Endothelial cell of umbilical vein (primary cell): ENCODE results near the gene NEUROD4. TPM values are rescaled to one million over a fixed set of nuclear protein-coding genes. Genes with fewer than 3 reads are reported as not detected.

Experiments
- BruUV-seq: library from RNA; stranded (reverse); fragments of 400-500 nt; replicated peaks from 2 replicates; lab custom pipeline; 2021; lab: Mats Ljungman, UMichigan
- CTCF ChIA-PET: fragments of 300-600, 350-600 bp; sonication (Branson Sonifier 250); formaldehyde crosslinking; loops from one replicate; lab custom pipeline; 2021; ENCODE audit warnings: antibody characterized with exemption, inconsistent platforms; lab: Charles Lee
- POLR2A ChIA-PET: fragments of 300-600, 350-600 bp; sonication (Branson Sonifier 250); formaldehyde crosslinking; loops from one replicate; lab custom pipeline; 2021; ENCODE audit warnings: antibody characterized with exemption, inconsistent platforms; lab: Charles Lee
- DNase-seq: peaks from one replicate; pipeline ENCODE4 v3.0.0-alpha.2; 2011; ENCODE audit warnings: low read depth, low spot score
- FAIRE-seq: peaks from 2 replicates; lab custom pipeline; 2011; peaks lifted over from hg19 to GRCh38; lab: Jason Lieb, UNC
- H2AFZ ChIP-seq: 2 replicates; pipeline ENCODE4 v1.6.0; 2012; ENCODE audit warnings: low read depth, low read length, control low read depth, inconsistent platforms
- H3K27ac ChIP-seq: 2 replicates; pipeline ENCODE4 v1.5.1; 2011; ENCODE audit warnings: low read depth, mild to moderate bottlenecking, control low read depth, low read length, moderate library complexity; ENCODE audit not compliant: insufficient read depth
- H3K27me3 ChIP-seq, 2 experiments: 2 replicates each; pipeline versions ENCODE4 v1.6.0 to v1.6.1; 2011; ENCODE audit warnings: low read length in 2 of 2, mixed read lengths in 1 of 2; ENCODE audit not compliant: control insufficient read depth in 2 of 2, insufficient read depth in 2 of 2
- H3K36me3 ChIP-seq, 2 experiments: 2 replicates in 1 of 2; 3 replicates in 1 of 2; pipeline ENCODE4 v1.5.1; 2011; ENCODE audit warnings: low read length in 2 of 2, mild to moderate bottlenecking in 1 of 2, moderate library complexity in 1 of 2; ENCODE audit not compliant: control insufficient read depth in 2 of 2, insufficient read depth in 2 of 2; ENCODE audit errors: extremely low read depth in 1 of 2
- H3K4me1 ChIP-seq: 3 replicates; pipeline ENCODE4 v1.5.1; 2011; ENCODE audit warnings: mild to moderate bottlenecking, low read length; ENCODE audit not compliant: control insufficient read depth, insufficient read depth; ENCODE audit errors: extremely low read depth
- H3K4me2 ChIP-seq: 2 replicates; pipeline ENCODE4 v1.6.1; 2011; ENCODE audit warnings: low read length, control low read depth, mixed read lengths; ENCODE audit not compliant: insufficient read depth
- H3K4me3 ChIP-seq, 3 experiments: fragments of 200-600 bp in 1 of 3; sonication (generic), shearing (Covaris generic) in 1 of 3; replicated peaks in 1 of 3; 2 replicates each; pipeline ENCODE4 v1.5.1; 2011 to 2016; ENCODE audit warnings: control low read depth in 3 of 3, low read length in 3 of 3, mild to moderate bottlenecking in 2 of 3, inconsistent platforms in 1 of 3, low read depth in 1 of 3, moderate library complexity in 1 of 3; ENCODE audit not compliant: insufficient read depth in 1 of 3
- H3K79me2 ChIP-seq: 2 replicates; pipeline ENCODE4 v1.6.0; 2012; ENCODE audit warnings: low read length, inconsistent platforms; ENCODE audit not compliant: control insufficient read depth, insufficient read depth
- H3K9ac ChIP-seq: replicated peaks from 2 replicates; pipeline ENCODE3; 2011; ENCODE audit warnings: low read length, control low read depth; ENCODE audit not compliant: insufficient read depth; ENCODE audit errors: extremely low read depth
- H3K9me1 ChIP-seq: replicated peaks from 3 replicates; pipeline ENCODE4 v1.6.0; 2011; ENCODE audit warnings: mild to moderate bottlenecking, low read length; ENCODE audit not compliant: control insufficient read depth, insufficient read depth; ENCODE audit errors: extremely low read depth
- H3K9me3 ChIP-seq: replicated peaks from 2 replicates; pipeline ENCODE4 v1.5.1; 2012; ENCODE audit warnings: low read length, inconsistent platforms; ENCODE audit not compliant: control insufficient read depth, insufficient read depth
- H4K20me1 ChIP-seq: replicated peaks from 2 replicates; pipeline ENCODE3; 2011; ENCODE audit warnings: mild to moderate bottlenecking, low read length; ENCODE audit not compliant: control insufficient read depth, insufficient read depth; ENCODE audit errors: extremely low read depth
- CTCF ChIP-seq, 2 donors: IDR thresholded peaks; 1 replicate in 1 of 2; 2 replicates in 1 of 2; pipeline ENCODE4 v1.5.1; 2011; ENCODE audit warnings: low read length in 2 of 2, mild to moderate bottlenecking in 2 of 2, moderate library complexity in 2 of 2, control low read depth in 1 of 2, inconsistent platforms in 1 of 2, low read depth in 1 of 2; ENCODE audit not compliant: insufficient read depth in 1 of 2; ENCODE audit errors: extremely low read depth in 1 of 2
- EZH2 ChIP-seq: IDR thresholded peaks from 2 replicates; pipeline ENCODE4 v1.6.1; 2012; ENCODE audit warnings: borderline replicate concordance, low read depth, mild to moderate bottlenecking, moderate library complexity, low read length, inconsistent platforms; ENCODE audit not compliant: severe bottlenecking
- FOS ChIP-seq: IDR thresholded peaks from 2 replicates; pipeline ENCODE4 v1.6.1; 2011; ENCODE audit warnings: mild to moderate bottlenecking, low read length, moderate library complexity, borderline replicate concordance; ENCODE audit not compliant: insufficient read depth
- GATA2 ChIP-seq: IDR thresholded peaks from 2 replicates; pipeline ENCODE4 v1.7.0; 2011; ENCODE audit warnings: low read depth, mild to moderate bottlenecking, moderate library complexity, mixed read lengths, low read length; ENCODE audit not compliant: insufficient read length, insufficient read depth
- JUN ChIP-seq: IDR thresholded peaks from 2 replicates; pipeline ENCODE4 v1.6.1; 2011; ENCODE audit warnings: borderline replicate concordance, low read depth; ENCODE audit not compliant: insufficient read length, insufficient read depth
- MAX ChIP-seq: IDR thresholded peaks from 2 replicates; pipeline ENCODE4 v1.6.1; 2011; ENCODE audit not compliant: insufficient read depth, insufficient read length
- MYC ChIP-seq: IDR thresholded peaks from one replicate; pipeline ENCODE4 v1.6.1; 2011; ENCODE audit warnings: mild to moderate bottlenecking, low read depth, low read length
- POLR2A ChIP-seq: IDR thresholded peaks from 2 replicates; pipeline ENCODE4 v1.6.1; 2012; ENCODE audit warnings: low read depth, mild to moderate bottlenecking, control low read depth, low read length
- POLR2AphosphoS5 ChIP-seq: IDR thresholded peaks from 2 replicates; pipeline ENCODE4 v1.6.1; 2012; ENCODE audit warnings: low read depth, mild to moderate bottlenecking, control low read depth, low read length, moderate library complexity; ENCODE audit not compliant: insufficient read depth
- dilution Hi-C: fragments of 300-500 bp; cut with MboI; formaldehyde crosslinking; loops from one replicate; pipeline ENCODE4 v1.15.0; 2019; ENCODE audit warnings: low sequenced_read_pairs; ENCODE audit not compliant: extremely low pct_ligation_motif_present
- intact Hi-C: fragments of 100-400 bp; cut with micrococcal nuclease; formaldehyde crosslinking; loops from one replicate; pipeline ENCODE4 v1.10.0; 2022
- polyA plus RNA-seq, 4 experiments: library from polyadenylated mRNA; depleted of rRNA in 3 of 4; stranded (reverse) in 3 of 4; unstranded in 1 of 4; fragments of >200 nt; gene quantifications; 2 replicates each; pipeline versions ENCODE4 v1.2.1 to v1.2.3, GENCODE V29; 2011 to 2012; ENCODE audit warnings: missing spikeins in 1 of 4
- total RNA-seq: library from RNA; stranded (reverse); gene quantifications from 2 replicates; pipeline ENCODE4 v1.2.3, GENCODE V29; 2021

Gene NEUROD4
- total and polyA plus RNA-seq, 2 donors (not counting 3 experiments of a cell fraction or from before 2014, with no cell fraction given), result not detected

GRCh38 chr12:55024575-55024974 is 4.8 kb downstream of the NEUROD4 start:
- no peak overlapping the region for H3K9ac ChIP-seq
- dilution Hi-C loops (no loop called here), intact Hi-C loops (no loop called here)
- H3K4me2 ChIP-seq, result no peak overlapping the region
- no peaks in the 10 kb centered on the region for H3K9me3 ChIP-seq
- H3K4me3 ChIP-seq, result no peak overlapping the region
- no peaks in the 10 kb centered on the region for H4K20me1 ChIP-seq
- H3K36me3 ChIP-seq, result no peaks in the 10 kb centered on the region
- no peak for DNase-seq
- H3K27me3 ChIP-seq, result no peaks in the 10 kb centered on the region
- ChIA-PET POLR2A (no interaction called here), CTCF (interaction anchor here (0.6 to 2.3 kb wide), 6 partner anchors 15 to 203 kb away, joined by 3 to 9 read pairs (median 3); no protein-coding TSS in a partner anchor)
- TF ChIP-seq MYC (no peak), GATA2 (no peak), MAX (no peak), POLR2A (no peak), FOS (no peak), CTCF (IDR thresholded peaks at IDR 0.05; ENCODE audit: extremely low read depth in 1 of 2, insufficient read depth in 1 of 2, low read depth in 1 of 2, low read length in 2 of 2) (no peak), JUN (no peak), POLR2AphosphoS5 (no peak), EZH2 (no peak)
- no peak overlapping the region for H3K27ac ChIP-seq
- H3K9me1 ChIP-seq, result no peaks in the 10 kb centered on the region
- no TSS peak for BruUV-seq
- H2AFZ ChIP-seq, result no peak overlapping the region
- no peaks in the 10 kb centered on the region for H3K79me2 ChIP-seq
- no peak for FAIRE-seq
- no peaks in the 10 kb centered on the region for H3K4me1 ChIP-seq
